ENCODE measurements around the gene MRNIP.

The MRNIP gene

GRCh38 chr5:179815491-179816249 is 42.9 kb downstream of the MRNIP start:
- H3K4me3 ChIP-seq (replicated peaks; ENCODE audit: low read depth, low read length), result no peak overlapping the region

DNA sequence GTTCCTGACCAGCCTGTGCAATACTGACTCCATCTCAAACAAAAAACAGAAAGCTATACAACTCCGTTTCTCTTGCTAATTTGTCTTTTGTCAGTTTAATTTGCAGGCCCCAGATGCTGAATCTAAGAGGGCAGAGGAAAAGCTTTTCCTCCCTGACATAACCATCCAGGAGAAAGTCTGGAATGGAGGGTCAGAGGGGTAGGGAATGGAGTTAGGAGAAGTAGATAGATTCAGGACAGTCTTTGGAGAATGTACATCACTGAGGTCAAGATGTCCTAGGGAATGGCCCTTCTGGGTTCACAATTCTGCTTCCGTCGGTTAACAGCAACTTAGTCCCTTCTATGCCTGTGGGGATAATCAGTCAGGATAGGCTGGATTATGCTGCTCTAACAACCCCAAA is 44.5 kb downstream of the MRNIP start:
- Histone ChIP-seq H3K27me3 (replicated peaks; ENCODE audit: control insufficient read depth, insufficient read depth, low read length) (no peaks in the 10 kb centered on the region), H3K4me3 (replicated peaks; ENCODE audit: low read depth, low read length) (no peak overlapping the region), H3K36me3 (ENCODE audit: control insufficient read depth, insufficient read depth, low read length) (no peaks in the 10 kb centered on the region; the same call in none of the 2 replicates)
- no peak for TF ChIP-seq CTCF (IDR thresholded peaks at IDR 0.05; ENCODE audit: insufficient read depth, low read length, poor library complexity, severe bottlenecking)
- DNase-seq (ENCODE audit: extremely low read depth, insufficient read length), result no peak

More at GRCh38 chr5:179815491-179816249, 42.9 kb downstream of the MRNIP start:
- Histone ChIP-seq H3K36me3 (ENCODE audit: control insufficient read depth, insufficient read depth, low read length) (no peaks in the 10 kb centered on the region; the same call in none of the 2 replicates), H3K27me3 (replicated peaks; ENCODE audit: control insufficient read depth, insufficient read depth, low read length) (no peaks in the 10 kb centered on the region)
- DNase-seq (ENCODE audit: extremely low read depth, insufficient read length), result no peak
- TF ChIP-seq CTCF (IDR thresholded peaks at IDR 0.05; ENCODE audit: insufficient read depth, low read length, poor library complexity, severe bottlenecking), result no peak

DNA sequence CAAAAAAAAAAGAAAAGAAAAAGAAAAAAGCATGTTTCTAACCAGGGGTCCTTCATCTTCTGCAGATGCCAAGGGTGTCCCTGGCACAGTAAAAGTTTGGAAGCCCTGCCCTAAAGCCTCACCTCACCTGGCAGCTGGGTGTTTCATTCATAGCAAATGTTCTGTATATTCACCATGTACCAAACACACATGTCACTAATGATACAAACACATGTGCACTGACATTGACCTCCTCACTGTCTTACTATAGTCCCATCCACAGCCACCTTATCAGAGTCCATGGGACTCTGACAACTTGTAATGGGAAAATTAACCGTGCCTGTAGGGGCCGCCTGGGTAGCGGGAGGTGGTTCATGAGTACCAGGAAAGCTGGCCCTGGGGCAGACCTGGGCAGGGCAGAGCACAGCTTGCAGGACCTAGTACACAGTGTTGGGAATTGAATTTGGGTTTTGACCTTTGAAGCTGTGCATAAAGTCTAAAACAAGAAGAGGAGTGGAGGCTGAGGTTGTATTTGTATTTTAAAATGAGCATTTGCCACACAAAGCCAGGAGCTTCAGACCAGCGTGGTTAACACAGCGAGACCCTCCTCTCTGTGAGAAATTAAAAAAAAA is 45.5 kb downstream of the MRNIP start:
- DNase-seq (ENCODE audit: extremely low read depth, insufficient read length), result no peak
- Histone ChIP-seq H3K4me3 (replicated peaks; ENCODE audit: low read depth, low read length) (no peak overlapping the region), H3K36me3 (ENCODE audit: control insufficient read depth, insufficient read depth, low read length) (no peaks in the 10 kb centered on the region; the same call in none of the 2 replicates), H3K27me3 (replicated peaks; ENCODE audit: control insufficient read depth, insufficient read depth, low read length) (no peaks in the 10 kb centered on the region)
- TF ChIP-seq CTCF (IDR thresholded peaks at IDR 0.05; ENCODE audit: insufficient read depth, low read length, poor library complexity, severe bottlenecking), result no peak

GRCh38 chr5:179812135-179812825 is 46.3 kb downstream of the MRNIP start:
- Histone ChIP-seq H3K27me3 (replicated peaks; ENCODE audit: control insufficient read depth, insufficient read depth, low read length) (no peaks in the 10 kb centered on the region), H3K4me3 (replicated peaks; ENCODE audit: low read depth, low read length) (no peak overlapping the region), H3K36me3 (ENCODE audit: control insufficient read depth, insufficient read depth, low read length) (no peaks in the 10 kb centered on the region; the same call in none of the 2 replicates)
- DNase-seq (ENCODE audit: extremely low read depth, insufficient read length), result no peak
- TF ChIP-seq CTCF (IDR thresholded peaks at IDR 0.05; ENCODE audit: insufficient read depth, low read length, poor library complexity, severe bottlenecking), result no peak

- TF ChIP-seq CTCF (IDR thresholded peaks at IDR 0.05; ENCODE audit: insufficient read depth, low read length, poor library complexity, severe bottlenecking), result no peak
- Histone ChIP-seq H3K4me3 (replicated peaks; ENCODE audit: low read depth, low read length) (peak within 1 kb of the TSS; percentile 86), H3K36me3 (ENCODE audit: control insufficient read depth, insufficient read depth, low read length) (no peaks in the 10 kb centered on the region; the same call in 1 of the 2 replicates), H3K27me3 (replicated peaks; ENCODE audit: control insufficient read depth, insufficient read depth, low read length) (no peaks in the 10 kb centered on the region)
- DNase-seq (ENCODE audit: extremely low read depth, insufficient read length), result peak; percentile 84
Measured at GRCh38 chr5:179806250-179807048, 52.2 kb downstream of the MRNIP start, which contains the start of gene MGAT4B. MGAT4B (minus strand) TSS chr5:179806866; CDS start chr5:179806583, 283 bp downstream.
